IMR-90 (cell line): ENCODE measurements around the gene AMPD3. TPM values are rescaled to one million over a fixed set of nuclear protein-coding genes. Genes with fewer than 3 reads are reported as not detected.
A peak's percentile ranks its signal among the peaks of the same experiment; 100 is the strongest.

Experiments used
- ATAC-seq: fragments of 200-7000 bp; cut with Tn5 transposase; 2 replicates; pipeline ENCODE4 v1.9.1; 2020; ENCODE audit warnings: low read depth, mild to moderate bottlenecking, moderate library complexity
- BruUV-seq: library from RNA; stranded (reverse); fragments of 400-500 nt; replicated peaks from 2 replicates; lab custom pipeline; 2021; lab: Mats Ljungman, UMichigan
- CTCF ChIA-PET: fragments of 300-600 bp; formaldehyde crosslinking; extraction: SDS; loops from one replicate; lab custom pipeline; 2021; ENCODE audit warnings: antibody characterized with exemption; lab: Yijun Ruan, JAX
- POLR2A ChIA-PET: fragments of 300-600 bp; sonication (Branson Sonifier 250); formaldehyde crosslinking; loops from one replicate; lab custom pipeline; 2022; ENCODE audit warnings: antibody characterized with exemption; ENCODE audit not compliant: unreplicated experiment; lab: Charles Lee
- DNase-seq: peaks from one replicate; pipeline ENCODE4 v3.0.0; 2013
- H2AFZ ChIP-seq: replicated peaks from 2 replicates; pipeline ENCODE3; 2013; ENCODE audit warnings: low read length, mild to moderate bottlenecking; ENCODE audit not compliant: poor library complexity
- H2AK5ac ChIP-seq: 2 replicates; pipeline ENCODE4 v1.6.1; 2013; ENCODE audit warnings: low read depth, low read length, inconsistent platforms
- H2AK9ac ChIP-seq: replicated peaks from 2 replicates; pipeline ENCODE3; 2013; ENCODE audit warnings: mild to moderate bottlenecking, low read depth, low read length, moderate library complexity; ENCODE audit not compliant: poor library complexity
- H2BK120ac ChIP-seq: 2 replicates; pipeline ENCODE4 v1.6.1; 2013; ENCODE audit warnings: low read depth, low read length, inconsistent platforms
- H2BK15ac ChIP-seq: 3 replicates; pipeline ENCODE4 v1.6.1; 2013; ENCODE audit warnings: low read depth, low read length, inconsistent platforms
- H2BK20ac ChIP-seq: 2 replicates; pipeline ENCODE4 v1.6.1; 2013; ENCODE audit warnings: low read depth, mild to moderate bottlenecking, inconsistent platforms, low read length, moderate library complexity
- H2BK5ac ChIP-seq: 2 replicates; pipeline ENCODE4 v1.6.1; 2013; ENCODE audit warnings: mild to moderate bottlenecking, low read depth, low read length, inconsistent platforms; ENCODE audit not compliant: poor library complexity, severe bottlenecking
- H3K14ac ChIP-seq: replicated peaks from 2 replicates; pipeline ENCODE4 v1.6.1; 2013; ENCODE audit warnings: low read depth, low read length, inconsistent platforms
- H3K18ac ChIP-seq: 2 replicates; pipeline ENCODE4 v1.6.1; 2013; ENCODE audit warnings: low read depth, low read length, control low read depth
- H3K23ac ChIP-seq: 2 replicates; pipeline ENCODE4 v1.6.1; 2013; ENCODE audit warnings: low read depth, low read length, inconsistent platforms
- H3K27ac ChIP-seq: 2 replicates; pipeline ENCODE4 v1.5.1; 2013; ENCODE audit warnings: mild to moderate bottlenecking, control low read depth, low read length; ENCODE audit not compliant: insufficient read depth
- H3K27me3 ChIP-seq: 2 replicates; pipeline ENCODE4 v1.6.1; 2013; ENCODE audit warnings: low read length; ENCODE audit not compliant: control insufficient read depth, insufficient read depth
- H3K36me3 ChIP-seq: 2 replicates; pipeline ENCODE4 v1.6.1; 2013; ENCODE audit warnings: low read length, mixed read lengths; ENCODE audit not compliant: control insufficient read depth, insufficient read depth
- H3K4ac ChIP-seq: 2 replicates; pipeline ENCODE4 v1.6.1; 2013; ENCODE audit warnings: low read depth, low read length, inconsistent platforms
- H3K4me1 ChIP-seq: 2 replicates; pipeline ENCODE4 v1.6.1; 2013; ENCODE audit warnings: low read length, mixed read lengths; ENCODE audit not compliant: control insufficient read depth, insufficient read depth
- H3K4me2 ChIP-seq: 2 replicates; pipeline ENCODE4 v1.6.1; 2013; ENCODE audit warnings: low read depth, mild to moderate bottlenecking, control low read depth, low read length, moderate library complexity
- H3K4me3 ChIP-seq: 2 replicates; pipeline ENCODE4 v1.5.1; 2013; ENCODE audit warnings: low read depth, mild to moderate bottlenecking, control low read depth, low read length, moderate library complexity; ENCODE audit not compliant: insufficient read depth
- H3K56ac ChIP-seq: 2 replicates; pipeline ENCODE4 v1.6.1; 2013; ENCODE audit warnings: low read length, inconsistent platforms; ENCODE audit not compliant: insufficient read depth; ENCODE audit errors: extremely low read depth
- H3K79me1 ChIP-seq, 2 experiments: 2 replicates each; pipeline ENCODE4 v1.6.1; 2013; ENCODE audit warnings: low read length in 2 of 2, inconsistent platforms in 1 of 2, low read depth in 1 of 2
- H3K9ac ChIP-seq: 2 replicates; pipeline ENCODE4 v1.6.1; 2013; ENCODE audit warnings: low read depth, low read length, control low read depth
- H3K9me1 ChIP-seq: 2 replicates; pipeline ENCODE4 v1.6.1; 2013; ENCODE audit warnings: low read length, inconsistent platforms; ENCODE audit not compliant: insufficient read depth
- H3K9me3 ChIP-seq: 2 replicates; pipeline ENCODE4 v1.6.1; 2013; ENCODE audit warnings: low read length; ENCODE audit not compliant: control insufficient read depth, insufficient read depth
- H4K20me1 ChIP-seq: 2 replicates; pipeline ENCODE4 v1.6.1; 2013; ENCODE audit warnings: low read length, inconsistent platforms; ENCODE audit not compliant: insufficient read depth
- H4K5ac ChIP-seq: 2 replicates; pipeline ENCODE4 v1.6.1; 2013; ENCODE audit warnings: mild to moderate bottlenecking, low read depth, low read length, control low read depth
- H4K8ac ChIP-seq, 2 experiments: 2 replicates each; pipeline ENCODE4 v1.6.1; 2013; ENCODE audit warnings: low read depth in 2 of 2, low read length in 2 of 2, control low read depth in 1 of 2, inconsistent platforms in 1 of 2
- H4K91ac ChIP-seq: 2 replicates; pipeline ENCODE4 v1.6.1; 2013; ENCODE audit warnings: low read depth, low read length, inconsistent platforms; ENCODE audit not compliant: insufficient read depth
- BHLHE40 ChIP-seq: fragments of 150-350 bp; IDR thresholded peaks from 2 replicates; pipeline ENCODE4 v1.6.1; 2016; ENCODE audit warnings: mild to moderate bottlenecking, low read depth, low read length
- CTCF ChIP-seq: conservative IDR thresholded peaks from 2 replicates; pipeline ENCODE4 v1.5.1; 2012; ENCODE audit warnings: mild to moderate bottlenecking, low read depth, low read length, improper control_type of control experiment
- FOS ChIP-seq: fragments of 150-350 bp; IDR thresholded peaks from 2 replicates; pipeline ENCODE4 v1.6.1; 2016; ENCODE audit warnings: low read depth, low read length
- MAFK ChIP-seq: IDR thresholded peaks from 2 replicates; pipeline ENCODE4 v1.6.1; 2012; ENCODE audit warnings: low read depth, low read length, improper control_type of control experiment
- RAD21 ChIP-seq: IDR thresholded peaks from 2 replicates; pipeline ENCODE4 v1.6.1; 2012; ENCODE audit warnings: low read length, improper control_type of control experiment
- RCOR1 ChIP-seq: IDR thresholded peaks from 2 replicates; pipeline ENCODE4 v1.6.1; 2012; ENCODE audit warnings: mild to moderate bottlenecking, low read length, improper control_type of control experiment; ENCODE audit not compliant: insufficient replicate concordance
- WGBS, 2 experiments: methylation state at CpG; one replicate each; pipeline versions ENCODE4 v1.1.5 to v1.1.7; 2013; ENCODE audit warnings: missing lambda C conversion rate in 2 of 2; ENCODE audit not compliant: insufficient read length in 1 of 2; ENCODE audit errors: extremely low coverage in 2 of 2; 5-methylcytosine and 5-hydroxymethylcytosine counted together
- dilution Hi-C: fragments of 300-500 bp; cut with HindIII; formaldehyde crosslinking; loops from one replicate; pipeline ENCODE4 v1.14.3; 2018; ENCODE audit warnings: low sequenced_read_pairs; ENCODE audit not compliant: unreplicated experiment
- in situ Hi-C: fragments of 300-500 bp; cut with MboI; formaldehyde crosslinking; loops from 3 replicates; pipeline ENCODE4 v1.14.3; 2019; ENCODE audit warnings: low sequenced_read_pairs, inconsistent platforms, mixed read lengths
- intact Hi-C: fragments of 100-400 bp; cut with micrococcal nuclease; formaldehyde crosslinking; loops from 2 replicates; pipeline ENCODE4 v1.10.0; 2022
- polyA plus RNA-seq, 3 experiments: library from polyadenylated mRNA; depleted of rRNA; stranded (reverse); fragments of >200 nt; gene quantifications; 2 replicates each; pipeline ENCODE4 v1.2.3, GENCODE V29; 2012; ENCODE audit warnings: low replicate concordance in 1 of 3
- total RNA-seq: library from RNA; depleted of rRNA; stranded (reverse); fragments of >200 nt; gene quantifications from 2 replicates; pipeline ENCODE4 v1.2.3, GENCODE V29; 2012

The AMPD3 gene
- total and polyA plus RNA-seq, 2 of the 4 experiments (the other 2 are of a cell fraction), result 8.6 to 12.1 TPM

- TF ChIP-seq FOS, result no peak
- no peak for TF ChIP-seq RCOR1
Measured at GRCh38 chr11:10441652-10442503, 13.2 kb upstream of the AMPD3 start (continued).

- H3K9ac ChIP-seq, result no peak overlapping the region
- no peak overlapping the region for H2BK120ac ChIP-seq
- no peak overlapping the region for H4K8ac ChIP-seq
- no peak overlapping the region for H2BK15ac ChIP-seq
- 90% methylated on average over 2 of the region's 7 CpGs; no CpG with 5 or more reads in 1 of the 2 experiments for WGBS, 2 experiments
- ChIA-PET CTCF (no interaction called here), POLR2A (no interaction called here)
- no peaks in the 10 kb centered on the region for H3K9me3 ChIP-seq
- in situ Hi-C loops (no loop called here), intact Hi-C loops (no loop called here), dilution Hi-C loops (no loop called here)
- ATAC-seq, result no peak
- no peak overlapping the region for H3K4ac ChIP-seq
- no peak overlapping the region for H3K18ac ChIP-seq
- no peak overlapping the region for H3K56ac ChIP-seq
- H3K4me3 ChIP-seq, result no peak overlapping the region
- no peak overlapping the region for H3K23ac ChIP-seq
- H3K4me2 ChIP-seq, result no peak overlapping the region
- no peak overlapping the region for H3K27ac ChIP-seq
- H3K79me1 ChIP-seq, result no peaks in the 10 kb centered on the region
- H3K36me3 ChIP-seq, result no peaks in the 10 kb centered on the region
- H4K20me1 ChIP-seq, result peaks cover 3% of the 10 kb centered on the region; the same call in 1 of the 2 replicates
- H3K14ac ChIP-seq, result 0 out of 2 replicates have a peak overlapping the region, but pooled peaks have one; percentile 14
- peaks cover 9% of the 10 kb centered on the region for H3K9me1 ChIP-seq
- no peak overlapping the region for H4K5ac ChIP-seq
- H3K4me1 ChIP-seq, result peaks cover 3% of the 10 kb centered on the region
- no peak overlapping the region for H2AK9ac ChIP-seq
- DNase-seq, result peak; percentile 16
- no peak for TF ChIP-seq CTCF
- no peak for TF ChIP-seq BHLHE40
- TF ChIP-seq RAD21, result no peak
- no peak for TF ChIP-seq MAFK
- no TSS peak for BruUV-seq
- no peaks in the 10 kb centered on the region for H3K27me3 ChIP-seq
- H2BK20ac ChIP-seq, result no peak overlapping the region
- H2AK5ac ChIP-seq, result peak overlapping the region; percentile 31
- H2AFZ ChIP-seq, result peak overlapping the region; percentile 4
- H4K91ac ChIP-seq, result no peak overlapping the region
- H2BK5ac ChIP-seq, result no peak overlapping the region
Measured at GRCh38 chr11:10443152-10443551, 11.9 kb upstream of the AMPD3 start.
